Prostate gland (tissue), 2 donors: Measurements from ENCODE around the gene CDYL2. TPM values are rescaled to one million over a fixed set of nuclear protein-coding genes. Genes with fewer than 3 reads are reported as not detected.

Source experiments
- DNase-seq: peaks from one replicate; pipeline ENCODE4 v3.0.0-alpha.2; 2019; ENCODE audit warnings: low spot score
- H3K27ac ChIP-seq, 2 donors: fragments of 200-600 bp; sonication (generic); 2 replicates each; pipeline ENCODE4 v1.5.1; 2017 to 2019
- H3K27me3 ChIP-seq: fragments of 200-600 bp; sonication (generic); replicated peaks from 2 replicates; pipeline ENCODE4 v1.5.1; 2019; ENCODE audit not compliant: insufficient read depth
- H3K36me3 ChIP-seq, 2 donors: fragments of 200-600 bp; sonication (generic); 1 replicate in 1 of 2; 2 replicates in 1 of 2; pipeline versions ENCODE4 v1.5.1 to v1.8.1; 2017 to 2019
- H3K4me1 ChIP-seq: fragments of 200-600 bp; sonication (generic); replicated peaks from 2 replicates; pipeline ENCODE4 v1.5.1; 2019
- H3K4me3 ChIP-seq, 2 donors: fragments of 200-600 bp; sonication (generic); 2 replicates each; pipeline ENCODE4 v1.5.1; 2017 to 2019
- H3K9me3 ChIP-seq: fragments of 200-600 bp; sonication (generic); 2 replicates; pipeline ENCODE4 v1.5.1; 2017
- POLR2A ChIP-seq: fragments of 450-650 bp; IDR thresholded peaks from one replicate; pipeline ENCODE4 v1.6.1; 2016; ENCODE audit warnings: antibody characterized with exemption, mild to moderate bottlenecking
- POLR2AphosphoS5 ChIP-seq: sonication (generic); formaldehyde crosslinking; IDR thresholded peaks from one replicate; pipeline ENCODE4 v1.6.1; 2017; ENCODE audit warnings: antibody characterized with exemption
- WGBS: methylation state at CpG from one replicate; pipeline ENCODE4 v1.1.5; 2018; 5-methylcytosine and 5-hydroxymethylcytosine counted together
- intact Hi-C: fragments of 100-400 bp; cut with DNase I; formaldehyde crosslinking; loops from one replicate; pipeline ENCODE4 v1.14.2; 2022
- total RNA-seq, 2 donors: library from RNA; depleted of rRNA; stranded (reverse); fragments of >200 nt; gene quantifications; one replicate each; pipeline ENCODE4 v1.1.0, GENCODE V29; 2016
- TF ChIP-seq, protein P1 (sequence below), 4 experiments: fragments of 200-600 bp in 2 of 4; fragments of 450-650 bp in 2 of 4; sonication (generic) in 2 of 4; IDR thresholded peaks; 1 replicate in 3 of 4; 2 replicates in 1 of 4; pipeline ENCODE4 v1.5.1; 2016 to 2019; ENCODE audit warnings: antibody characterized with exemption in 4 of 4, mild to moderate bottlenecking in 2 of 4, moderate library complexity in 2 of 4

CDYL2 gene
- total RNA-seq, 2 donors from 2014 or later: 42.8 to 63.7 TPM

DNA sequence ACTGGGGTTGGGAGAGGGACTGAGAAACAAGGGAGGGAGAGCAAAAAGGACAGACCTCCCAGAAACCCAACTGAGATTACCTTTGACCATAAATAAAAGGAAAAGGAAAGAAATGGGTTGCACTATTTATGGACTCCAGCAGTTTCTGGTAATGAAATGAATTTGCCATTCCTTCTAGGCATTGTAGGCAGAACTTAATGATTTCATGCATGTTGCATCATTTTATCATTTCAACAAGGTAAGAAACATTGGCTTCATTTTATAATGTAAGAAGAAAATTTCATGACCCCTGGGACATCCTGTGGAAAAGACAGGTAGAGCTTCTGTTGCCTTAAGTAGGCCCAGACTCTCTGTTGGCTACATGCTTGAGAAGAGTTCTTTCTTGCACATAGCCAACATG, 8.2 kb upstream of the CDYL2 start:
- no peak for DNase-seq
- intact Hi-C loops: no loop called here
- Histone ChIP-seq H3K27me3 (no peaks in the 10 kb centered on the region), H3K4me3 (no peak overlapping the region), H3K9me3 (no peaks in the 10 kb centered on the region), H3K36me3 (no peaks in the 10 kb centered on the region), H3K4me1 (no peaks in the 10 kb centered on the region), H3K27ac (no peak overlapping the region)
- no peak for TF ChIP-seq POLR2A
- TF ChIP-seq, protein P1, sequence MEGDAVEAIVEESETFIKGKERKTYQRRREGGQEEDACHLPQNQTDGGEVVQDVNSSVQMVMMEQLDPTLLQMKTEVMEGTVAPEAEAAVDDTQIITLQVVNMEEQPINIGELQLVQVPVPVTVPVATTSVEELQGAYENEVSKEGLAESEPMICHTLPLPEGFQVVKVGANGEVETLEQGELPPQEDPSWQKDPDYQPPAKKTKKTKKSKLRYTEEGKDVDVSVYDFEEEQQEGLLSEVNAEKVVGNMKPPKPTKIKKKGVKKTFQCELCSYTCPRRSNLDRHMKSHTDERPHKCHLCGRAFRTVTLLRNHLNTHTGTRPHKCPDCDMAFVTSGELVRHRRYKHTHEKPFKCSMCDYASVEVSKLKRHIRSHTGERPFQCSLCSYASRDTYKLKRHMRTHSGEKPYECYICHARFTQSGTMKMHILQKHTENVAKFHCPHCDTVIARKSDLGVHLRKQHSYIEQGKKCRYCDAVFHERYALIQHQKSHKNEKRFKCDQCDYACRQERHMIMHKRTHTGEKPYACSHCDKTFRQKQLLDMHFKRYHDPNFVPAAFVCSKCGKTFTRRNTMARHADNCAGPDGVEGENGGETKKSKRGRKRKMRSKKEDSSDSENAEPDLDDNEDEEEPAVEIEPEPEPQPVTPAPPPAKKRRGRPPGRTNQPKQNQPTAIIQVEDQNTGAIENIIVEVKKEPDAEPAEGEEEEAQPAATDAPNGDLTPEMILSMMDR (IDR thresholded peaks at IDR 0.05): no peak
- no peak for TF ChIP-seq POLR2AphosphoS5

DNA sequence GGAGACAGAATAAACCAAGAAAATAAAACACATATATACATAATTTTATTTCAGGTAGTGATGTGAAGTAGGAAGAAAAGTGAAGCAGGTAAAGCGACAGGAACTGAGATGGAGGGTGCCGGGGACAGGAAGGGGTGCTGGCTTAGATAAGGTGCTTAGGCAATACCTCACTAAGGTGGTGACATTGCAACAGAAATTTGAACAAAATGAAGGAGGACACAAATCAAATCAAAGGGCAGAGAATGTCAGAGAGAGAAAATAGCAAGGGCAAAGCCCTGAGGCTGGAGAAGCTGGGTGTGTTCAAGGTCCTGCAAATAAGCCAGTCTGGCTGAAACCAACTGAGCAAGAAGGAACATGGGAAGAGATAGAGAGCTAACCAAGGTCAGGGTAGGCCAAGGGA, 5.0 kb upstream of the CDYL2 start:
- 92% methylated on average over 2 of the region's 2 CpGs for WGBS
- Histone ChIP-seq H3K4me1 (no peaks in the 10 kb centered on the region), H3K36me3 (no peaks in the 10 kb centered on the region), H3K27ac (no peak overlapping the region), H3K27me3 (no peaks in the 10 kb centered on the region), H3K9me3 (no peaks in the 10 kb centered on the region), H3K4me3 (no peak overlapping the region)
- TF ChIP-seq, protein P1 (IDR thresholded peaks at IDR 0.05): no peak
- no peak for TF ChIP-seq POLR2AphosphoS5
- no peak for TF ChIP-seq POLR2A
- intact Hi-C loops: no loop called here
- DNase-seq: no peak

DNA sequence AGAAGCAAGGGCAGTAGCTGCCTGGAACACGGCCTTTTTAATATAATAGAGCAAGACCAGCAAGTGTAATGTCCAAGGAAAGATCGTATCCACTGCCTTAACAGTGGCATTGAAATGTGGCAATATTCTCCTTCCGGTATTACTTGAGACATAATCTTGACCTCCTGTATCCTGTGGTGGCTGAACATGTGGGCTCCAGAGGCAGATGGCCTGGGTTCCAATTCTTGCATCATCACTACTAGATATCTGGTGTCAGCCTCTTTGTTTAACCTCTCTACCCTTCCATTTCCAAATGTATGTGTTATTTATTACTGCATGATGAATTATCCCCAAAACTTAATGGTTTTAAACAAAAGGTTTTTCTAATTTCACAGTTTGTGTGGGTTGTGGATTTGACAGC, 3.5 kb upstream of the CDYL2 start:
- H3K27ac ChIP-seq: no peak overlapping the region
- H3K36me3 ChIP-seq: no peaks in the 10 kb centered on the region
- no peak overlapping the region for H3K4me3 ChIP-seq
- WGBS: 87% methylated on average over 3 of the region's 3 CpGs
- no peaks in the 10 kb centered on the region for H3K27me3 ChIP-seq
- DNase-seq: no peak
- H3K4me1 ChIP-seq: no peaks in the 10 kb centered on the region
- no peaks in the 10 kb centered on the region for H3K9me3 ChIP-seq
- intact Hi-C loops: no loop called here
- TF ChIP-seq POLR2AphosphoS5 (no peak), POLR2A (no peak)
- TF ChIP-seq, protein P1 (IDR thresholded peaks at IDR 0.05): no peak

DNA sequence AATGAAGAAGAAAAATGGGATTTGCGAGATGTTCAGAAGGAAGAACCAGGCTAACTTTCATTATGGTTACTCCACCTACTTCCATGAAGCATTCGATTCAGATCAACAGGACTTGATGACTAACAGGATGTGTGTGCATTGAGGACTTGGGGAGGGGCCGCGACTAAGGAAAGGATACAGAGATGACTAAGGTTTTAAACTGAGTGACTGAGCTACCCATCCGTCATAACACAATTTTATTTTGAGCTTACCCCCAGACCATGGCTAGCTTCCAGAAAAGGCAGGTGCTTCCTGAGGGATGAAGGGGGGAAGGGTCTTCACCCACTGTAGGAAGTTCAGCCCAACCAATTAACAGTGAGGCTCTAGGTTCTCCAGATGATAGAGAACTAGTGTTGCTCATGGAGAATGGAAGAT, 2.5 kb upstream of the CDYL2 start:
- Histone ChIP-seq H3K27ac (no peak overlapping the region), H3K36me3 (no peaks in the 10 kb centered on the region), H3K27me3 (no peaks in the 10 kb centered on the region), H3K9me3 (no peaks in the 10 kb centered on the region), H3K4me1 (no peaks in the 10 kb centered on the region), H3K4me3 (no peak overlapping the region)
- 79% methylated on average over 5 of the region's 5 CpGs for WGBS
- no peak for TF ChIP-seq POLR2A
- TF ChIP-seq POLR2AphosphoS5: no peak
- TF ChIP-seq, protein P1 (IDR thresholded peaks at IDR 0.05): no peak
- intact Hi-C loops: no loop called here
- DNase-seq: no peak

DNA sequence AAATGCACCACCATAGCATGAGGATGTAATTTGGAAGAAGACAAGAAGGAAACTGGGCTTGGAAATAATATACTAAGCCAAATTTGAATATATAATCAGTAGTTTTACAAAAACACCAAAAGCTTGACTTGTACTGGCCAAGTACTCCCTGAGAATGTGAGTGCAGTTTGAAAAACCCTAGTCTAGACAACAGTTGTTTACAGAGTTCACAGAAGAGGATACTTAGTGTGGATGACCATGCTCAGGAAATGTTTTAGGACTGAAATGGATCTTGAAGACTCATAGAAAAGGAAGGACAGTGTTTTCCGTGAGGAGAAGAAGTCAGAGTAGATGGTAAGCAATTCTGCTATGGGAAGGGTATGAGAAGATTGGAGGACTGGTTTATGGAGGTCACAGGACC, 1.9 kb upstream of the CDYL2 start:
- no peak for DNase-seq
- TF ChIP-seq POLR2A (no peak), POLR2AphosphoS5 (no peak)
- TF ChIP-seq, protein P1 (IDR thresholded peaks at IDR 0.05): no peak
- H3K9me3 ChIP-seq: no peaks in the 10 kb centered on the region
- intact Hi-C loops: no loop called here
- no peaks in the 10 kb centered on the region for H3K27me3 ChIP-seq
- H3K36me3 ChIP-seq: no peaks in the 10 kb centered on the region
- WGBS: 95% methylated on average over 1 of the region's 1 CpG
- H3K4me1 ChIP-seq: no peaks in the 10 kb centered on the region
- no peak overlapping the region for H3K4me3 ChIP-seq
- no peak overlapping the region for H3K27ac ChIP-seq
